Bone marrow (tissue), 2 donors: ENCODE data around the gene SETX.
"Not testable (repeated sequence)": the region's sequence is repeated elsewhere in the genome, so short reads cannot be mapped to it uniquely, and the experiment has no call there.

ENCODE experiments used
- DNase-seq, 2 donors: peaks; one replicate each; lab custom pipeline; 2025; lab: John Stamatoyannopoulos, UW

Gene SETX

DNA sequence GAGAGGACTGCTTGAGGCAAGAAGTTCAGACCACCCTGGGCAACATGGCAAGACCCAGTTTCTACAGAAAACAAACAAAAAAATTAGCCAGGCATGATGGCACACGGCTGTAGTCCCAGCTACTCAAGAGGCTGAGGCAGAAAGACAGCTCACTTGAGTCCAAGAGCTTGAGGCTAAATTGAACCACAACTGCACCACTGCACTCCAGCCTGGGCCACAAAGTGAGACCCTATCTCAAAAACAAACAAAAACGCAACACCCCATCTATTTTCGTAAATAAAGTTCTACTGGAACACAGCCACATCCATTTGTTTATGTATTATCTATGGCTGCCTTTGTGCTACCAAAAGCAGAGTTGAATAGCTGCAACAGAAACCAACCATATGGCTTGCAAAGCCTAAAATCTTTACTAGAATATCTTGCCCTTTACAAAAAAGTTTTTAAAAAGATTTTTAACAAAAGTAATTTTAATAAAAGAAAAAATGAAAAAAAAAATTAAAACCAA lies 67.5 kb downstream of the SETX start:
- no peak for DNase-seq

DNA sequence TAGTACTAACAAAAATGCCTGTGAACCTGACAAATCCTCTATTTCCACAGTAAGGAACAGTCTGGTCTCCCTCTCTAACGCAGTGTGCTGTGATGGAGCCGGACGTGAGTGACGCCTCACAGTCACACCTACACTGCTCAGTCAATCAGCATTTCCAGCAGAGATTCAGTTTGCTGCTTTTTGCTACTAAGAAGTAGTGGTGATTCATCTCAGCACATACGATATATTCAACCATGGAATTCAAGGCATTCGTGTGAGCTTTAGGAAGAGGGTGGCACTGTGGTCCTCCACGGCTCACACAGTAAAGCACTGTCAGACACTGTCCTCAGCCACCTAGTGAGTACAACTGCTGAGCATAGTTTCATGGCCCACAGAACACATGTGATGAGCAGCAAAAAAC lies 70.9 kb downstream of the SETX start:
- no peak for DNase-seq

DNA sequence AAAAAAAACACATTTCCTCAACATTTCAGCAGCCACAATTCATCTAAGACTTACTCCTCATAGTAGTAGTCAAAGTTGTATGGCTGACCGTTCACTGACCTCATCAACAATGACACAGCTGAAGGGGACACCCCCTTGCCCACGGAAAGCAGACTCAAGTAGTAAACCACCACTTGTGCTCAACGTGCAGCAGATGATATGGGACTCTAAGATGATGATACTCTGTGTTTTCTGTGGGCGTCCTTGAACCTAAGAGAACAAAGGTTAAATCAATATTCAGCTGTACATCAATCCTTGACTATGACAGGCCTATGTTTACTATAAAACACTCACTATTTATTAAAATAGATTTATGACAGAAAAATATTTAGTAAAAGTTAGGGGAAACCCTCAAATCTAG lies 71.6 kb downstream of the SETX start:
- no peak for DNase-seq

DNA sequence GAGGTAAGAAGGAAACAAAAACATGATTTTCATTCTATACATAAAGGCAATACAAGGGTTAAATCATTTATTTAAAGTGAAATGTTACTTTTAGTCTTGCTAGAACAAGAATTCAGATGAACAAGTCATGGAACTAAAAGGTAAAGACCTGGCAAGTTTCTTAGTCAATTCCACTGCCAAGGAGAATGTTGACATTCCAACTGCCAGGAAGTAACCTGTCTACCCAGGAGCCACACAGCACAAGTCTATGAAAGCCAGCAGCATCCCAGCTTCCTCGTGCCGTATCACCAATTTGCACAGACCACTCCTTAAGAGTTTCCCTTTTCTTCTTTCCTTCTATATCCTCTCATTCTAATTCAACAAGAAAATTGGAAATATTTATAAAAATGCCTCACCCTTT lies 79.9 kb downstream of the SETX start:
- DNase-seq: no peak

DNA sequence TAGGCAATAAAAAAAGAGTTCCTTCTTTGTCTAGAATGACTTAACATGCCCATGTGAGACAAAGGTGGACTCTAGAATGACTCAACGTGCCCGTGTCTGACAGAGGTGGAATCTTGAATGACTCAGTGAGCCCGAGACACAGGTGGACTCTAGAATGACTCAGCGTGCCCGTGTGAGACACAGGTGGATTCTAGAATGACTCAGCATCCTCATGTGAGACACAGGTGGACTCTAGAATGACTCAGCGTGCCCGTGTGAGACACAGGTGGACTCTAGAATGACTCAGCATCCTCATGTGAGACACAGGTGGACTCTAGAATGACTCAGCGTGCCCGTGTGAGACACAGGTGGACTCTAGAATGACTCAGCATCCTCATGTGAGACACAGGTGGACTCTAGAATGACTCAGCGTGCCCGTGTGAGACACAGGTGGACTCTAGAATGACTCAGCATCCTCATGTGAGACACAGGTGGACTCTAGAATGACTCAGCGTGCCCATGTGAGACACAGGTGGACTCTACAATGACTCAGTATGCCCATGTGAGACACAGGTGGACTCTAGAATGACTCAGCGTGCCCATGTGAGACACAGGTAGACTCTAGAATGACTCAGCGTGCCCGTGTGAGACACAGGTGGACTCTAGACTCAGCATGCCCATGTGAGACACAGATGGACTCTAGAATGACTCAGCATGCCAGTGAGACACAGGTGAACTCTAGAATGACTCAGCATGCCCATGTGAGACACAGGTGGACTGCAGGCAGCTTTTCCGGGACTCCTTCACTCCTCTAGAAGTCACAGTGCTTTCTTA lies 84.9 kb downstream of the SETX start:
- DNase-seq: not testable (repeated sequence)

DNA sequence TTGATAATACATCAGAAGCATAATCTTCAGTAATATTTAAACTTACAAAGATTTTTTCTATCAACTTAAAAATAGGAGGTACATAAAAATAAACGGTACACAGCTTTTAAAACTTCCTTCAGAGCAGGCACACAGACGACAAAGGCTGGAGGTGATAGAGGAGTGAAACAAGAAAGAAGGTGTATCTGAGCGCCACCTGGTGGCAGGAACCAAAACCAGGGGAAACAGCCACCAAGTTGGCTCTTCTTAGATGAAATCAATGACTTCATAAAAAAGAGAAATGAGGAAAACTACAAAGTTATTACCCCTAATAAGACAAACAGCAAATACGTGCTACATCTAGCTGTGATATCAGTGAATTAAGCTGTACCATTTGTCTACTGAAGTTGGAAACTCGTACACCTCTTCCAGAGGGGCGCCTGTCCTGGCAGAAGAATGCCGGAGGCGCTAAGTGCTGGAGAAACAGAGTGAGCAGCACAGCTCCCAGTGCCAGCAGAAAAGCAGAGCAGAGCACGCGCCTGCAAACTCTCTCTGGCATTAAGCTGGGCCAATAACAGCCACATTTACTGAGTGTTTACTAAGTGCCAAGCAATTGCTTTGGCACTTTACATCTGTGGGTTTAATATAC lies 85.9 kb downstream of the SETX start:
- DNase-seq: peak in 1 of 2 donors; percentile 48

DNA sequence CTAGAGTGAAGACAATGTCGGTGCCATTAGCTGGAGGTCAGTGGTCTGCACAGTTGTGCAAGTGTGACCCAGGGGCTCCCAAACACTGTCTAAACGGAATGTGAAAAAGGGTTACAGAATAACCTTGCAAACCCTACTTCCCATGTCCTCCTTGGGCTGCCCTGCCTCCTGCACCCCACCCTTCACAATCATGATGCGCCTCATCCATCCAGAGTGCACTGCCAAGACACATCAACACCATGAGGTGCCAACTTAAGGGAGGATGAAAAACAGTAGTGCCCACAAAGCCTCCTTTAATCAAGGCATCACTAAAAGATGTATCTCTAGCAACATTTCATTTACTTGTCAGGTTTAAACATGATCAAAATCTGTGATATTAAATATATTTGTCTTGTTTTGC lies 87.1 kb downstream of the SETX start:
- no peak for DNase-seq

DNA sequence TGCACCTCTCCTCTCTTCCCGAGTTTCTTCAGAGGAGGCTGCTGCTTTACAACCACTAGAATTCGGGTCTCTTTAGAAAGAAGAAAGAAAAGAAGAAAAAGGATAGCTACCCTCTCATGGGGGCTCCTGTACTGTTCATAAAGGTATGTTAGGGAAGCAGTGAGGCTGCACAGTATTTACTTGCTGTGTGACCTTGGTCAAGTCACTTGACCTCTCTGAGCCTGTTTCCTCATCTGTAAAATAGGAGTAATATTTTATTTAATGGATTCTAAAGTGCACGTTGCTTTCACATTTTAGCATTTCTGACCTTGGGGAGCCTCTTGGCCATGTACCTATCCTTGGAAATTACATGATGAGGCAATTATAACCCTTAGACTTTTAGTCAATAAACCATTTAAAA lies 88.8 kb downstream of the SETX start:
- DNase-seq: no peak

DNA sequence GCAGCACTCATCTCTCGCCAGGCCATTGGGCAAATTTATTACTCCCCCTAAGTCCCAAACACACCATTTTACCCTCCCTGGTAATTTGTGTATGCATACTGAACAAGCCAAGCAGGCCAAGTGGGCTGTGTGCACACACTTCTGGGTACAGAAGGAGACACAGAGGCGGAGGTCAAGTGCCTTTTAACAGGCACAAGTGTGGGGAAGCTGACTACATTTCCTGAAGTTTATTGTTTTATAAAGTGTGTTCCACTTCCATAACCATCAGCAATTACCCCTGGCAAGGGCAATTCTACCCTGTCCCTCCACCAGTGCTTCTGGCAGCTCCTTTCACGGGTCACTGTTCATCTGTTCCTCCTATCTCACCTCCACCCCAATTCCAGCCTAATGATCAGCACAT lies 93.9 kb downstream of the SETX start:
- no peak for DNase-seq

DNA sequence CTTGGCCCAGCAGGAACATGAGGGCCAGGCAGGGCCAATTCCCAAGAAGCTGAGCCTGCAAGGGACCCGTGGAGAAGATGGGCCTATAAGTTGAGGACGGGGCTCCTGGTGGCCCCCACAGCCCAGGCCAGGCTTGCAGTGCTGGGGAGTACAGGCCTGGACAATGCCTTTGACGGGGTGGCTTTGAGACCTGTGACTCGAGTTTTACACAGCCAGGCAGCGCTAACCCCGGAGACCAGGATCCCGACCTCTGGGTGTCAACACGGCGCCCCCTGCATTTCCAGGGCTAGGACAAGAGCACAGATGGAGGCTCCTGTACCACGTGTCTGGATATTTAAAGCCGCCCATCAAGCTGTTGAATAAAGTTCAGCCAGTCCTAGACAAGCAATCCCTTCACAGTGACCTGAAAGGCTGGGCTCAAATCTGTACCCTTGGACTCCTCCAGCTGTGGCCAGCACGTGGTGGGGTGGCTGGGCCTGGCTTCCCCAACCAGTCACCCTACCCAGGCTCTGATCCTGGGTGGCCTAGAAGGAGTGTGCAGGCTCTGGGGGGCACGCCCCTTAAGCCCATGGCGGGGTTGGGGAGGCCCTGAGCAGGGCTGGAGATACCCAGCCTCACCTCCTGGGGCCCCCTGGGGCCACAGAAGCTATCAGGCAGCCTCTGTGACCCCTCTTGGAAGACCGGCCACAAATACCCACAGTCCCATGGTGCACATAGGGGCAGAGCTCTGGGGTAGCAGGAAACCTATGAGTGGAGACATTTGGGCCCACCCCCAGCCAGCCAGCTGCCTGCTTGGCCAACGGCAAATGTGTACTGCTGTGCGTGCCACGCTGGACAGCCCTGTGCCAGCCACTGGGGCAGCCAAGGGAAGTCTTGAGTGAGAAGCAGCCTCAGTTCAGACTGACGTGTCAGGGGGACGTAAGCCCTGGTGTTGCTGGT lies 104.2 kb downstream of the SETX start:
- DNase-seq: no peak

DNA sequence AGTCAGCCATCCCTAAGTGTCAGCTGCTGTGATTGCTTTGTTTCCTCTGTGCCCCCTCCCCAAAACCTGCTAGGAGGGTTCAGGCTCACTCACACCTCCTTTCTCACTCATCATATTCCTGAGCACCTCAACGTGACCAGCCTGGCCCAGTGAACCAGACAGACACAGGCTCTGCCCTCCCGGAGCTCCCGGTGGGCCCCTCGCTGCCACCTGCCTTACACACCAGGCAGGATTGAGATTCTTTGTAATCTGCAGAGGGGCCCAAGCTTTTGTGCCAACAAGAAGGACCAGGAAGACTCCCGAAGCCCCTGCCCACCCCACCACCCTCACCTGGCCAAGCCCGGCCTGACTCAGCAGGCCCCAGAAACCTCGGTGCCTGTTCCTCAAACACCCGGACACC lies 105.1 kb downstream of the SETX start:
- DNase-seq: no peak

DNA sequence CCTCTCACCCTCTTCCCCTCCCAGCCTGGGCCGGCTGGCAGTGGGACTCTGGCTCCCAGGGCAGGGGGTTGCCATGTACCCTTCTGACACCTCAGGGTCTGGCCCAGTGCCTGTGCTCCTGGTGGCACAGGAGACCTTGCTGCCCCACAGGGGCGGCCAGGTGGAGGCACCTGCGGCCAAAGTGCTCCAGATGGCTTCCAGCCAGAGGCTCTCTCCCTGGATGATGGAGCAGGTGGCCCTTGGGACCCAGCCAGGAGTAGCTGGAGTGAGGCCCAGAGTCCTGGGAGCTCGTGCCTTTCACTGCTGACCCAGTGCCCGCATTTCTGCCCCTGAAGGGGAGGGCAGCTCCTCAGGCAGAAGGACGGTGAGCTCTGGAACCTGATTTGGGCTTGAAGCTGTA lies 105.7 kb downstream of the SETX start:
- no peak for DNase-seq

DNA sequence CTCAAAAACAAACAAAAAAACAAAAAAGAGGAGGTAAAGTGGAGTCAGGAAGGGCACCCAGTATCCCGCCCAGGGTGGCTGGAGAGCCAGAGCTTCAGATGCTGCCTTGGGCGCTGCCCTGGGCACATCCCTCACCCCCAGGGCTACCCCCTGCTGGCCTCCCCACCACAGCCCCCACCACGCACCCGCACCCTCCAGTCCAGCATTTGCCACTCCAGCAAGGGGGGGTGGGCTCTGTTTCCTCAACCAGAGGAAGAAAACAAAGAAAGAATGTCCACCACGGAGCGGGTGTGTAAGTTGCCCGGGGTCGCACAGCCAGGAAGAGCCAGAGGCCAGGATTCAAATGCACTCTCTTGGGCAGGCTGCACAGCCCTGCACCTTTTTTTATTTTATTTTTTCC lies 106.8 kb downstream of the SETX start:
- DNase-seq: no peak

DNA sequence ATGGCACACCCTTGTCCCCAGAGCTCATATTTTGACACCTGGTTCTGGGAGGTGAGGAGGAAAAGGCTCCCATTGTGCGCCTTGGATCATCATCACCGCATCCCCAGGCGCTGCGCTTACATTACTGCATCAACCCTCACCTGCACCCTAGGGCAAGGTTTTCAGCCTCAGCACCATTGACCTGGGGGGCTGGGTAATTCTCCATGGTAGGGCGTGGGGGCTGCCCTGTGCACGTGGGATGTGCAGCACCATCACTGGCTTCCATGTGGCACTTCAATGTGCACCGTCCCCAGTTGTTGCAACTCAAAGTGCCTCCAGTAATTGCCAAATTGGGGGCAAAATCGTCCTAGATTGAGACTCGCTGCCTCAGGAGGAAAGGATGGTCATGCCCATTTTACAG lies 109.3 kb downstream of the SETX start:
- no peak for DNase-seq

DNA sequence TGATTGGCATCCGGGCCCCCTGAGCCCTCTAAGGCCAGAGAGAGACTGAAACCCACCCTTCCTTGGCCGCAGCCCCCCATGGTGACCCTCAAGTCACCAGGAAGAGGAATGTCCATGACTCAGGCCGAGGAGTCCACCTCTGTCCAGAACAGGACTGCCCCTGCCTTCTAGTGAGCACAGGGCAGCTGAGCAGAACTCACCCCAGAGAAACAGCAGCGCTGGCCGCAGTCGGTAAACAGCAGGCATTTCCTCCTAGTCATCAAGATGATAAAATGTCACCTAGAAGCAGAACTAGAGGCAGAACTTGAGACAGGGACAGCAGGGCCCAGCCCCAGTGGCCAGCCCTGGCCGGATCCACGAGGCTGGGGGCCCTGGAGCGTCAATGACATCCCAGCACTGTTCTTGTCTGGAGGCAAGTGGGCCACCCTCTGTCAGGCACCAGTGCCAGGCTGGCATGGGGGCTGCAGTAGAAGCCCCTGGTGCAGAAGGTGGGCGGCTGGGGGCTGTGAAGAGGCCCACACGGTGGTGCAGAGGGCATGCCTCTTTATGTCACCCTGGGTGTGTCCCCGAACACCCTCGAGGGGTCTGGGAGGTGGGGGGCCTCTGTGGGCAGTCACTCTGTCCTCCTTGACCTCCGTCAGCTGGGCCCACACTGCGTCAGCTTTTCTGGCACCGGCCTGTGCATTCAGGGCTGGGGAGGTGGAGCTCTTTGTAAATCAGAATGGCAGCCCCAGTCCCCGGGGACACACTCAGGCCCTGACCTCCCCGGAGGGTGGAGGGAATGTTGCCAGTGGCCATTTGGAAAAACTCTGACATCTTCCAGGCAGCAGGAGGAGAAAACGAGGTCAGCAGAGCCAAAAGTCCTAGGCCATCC lies 110.0 kb downstream of the SETX start:
- no peak for DNase-seq

DNA sequence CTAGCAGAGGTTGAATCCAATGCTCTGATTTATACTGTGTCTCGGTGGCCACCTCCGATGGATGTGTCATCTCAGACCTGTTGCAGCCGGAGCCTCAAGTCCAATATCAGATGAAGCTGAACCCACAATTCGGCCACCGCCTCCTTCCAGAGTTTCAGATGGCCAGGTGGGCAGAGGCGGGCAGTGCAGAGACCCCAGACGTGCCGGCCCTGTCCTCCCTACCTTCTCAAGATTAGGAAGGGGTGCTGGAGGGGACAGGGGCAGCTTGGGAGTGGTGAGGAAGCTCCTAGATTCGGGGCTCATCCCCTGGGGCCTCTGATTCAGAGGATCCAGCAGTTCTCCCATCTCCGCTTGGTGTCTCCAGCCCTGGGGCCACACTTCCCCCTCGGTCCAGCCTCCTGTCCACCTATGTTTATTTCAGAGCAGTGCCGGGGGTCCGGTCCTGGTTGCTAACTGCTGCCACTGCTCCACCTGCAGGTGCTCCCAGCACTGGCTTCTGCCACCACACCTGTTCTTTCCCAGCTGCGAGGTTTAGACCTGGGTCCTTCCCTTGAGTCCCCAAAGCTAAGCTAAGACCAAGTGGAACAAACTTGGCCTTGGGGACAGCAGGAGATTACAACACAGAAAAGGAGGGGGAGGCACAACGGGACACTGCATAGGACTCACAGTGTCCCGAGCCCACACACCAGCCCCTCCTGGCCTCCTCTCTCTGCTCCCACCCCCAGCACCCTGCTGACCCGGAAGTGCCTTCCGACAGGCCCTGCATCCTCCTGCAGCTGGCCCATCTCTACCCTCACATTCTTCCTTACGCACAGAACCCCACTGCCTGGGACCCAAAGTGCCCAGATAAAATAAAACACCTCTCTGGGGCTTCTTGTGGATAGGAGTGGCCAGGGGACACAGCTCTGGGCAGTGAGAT lies 111.4 kb downstream of the SETX start:
- DNase-seq: no peak

DNA sequence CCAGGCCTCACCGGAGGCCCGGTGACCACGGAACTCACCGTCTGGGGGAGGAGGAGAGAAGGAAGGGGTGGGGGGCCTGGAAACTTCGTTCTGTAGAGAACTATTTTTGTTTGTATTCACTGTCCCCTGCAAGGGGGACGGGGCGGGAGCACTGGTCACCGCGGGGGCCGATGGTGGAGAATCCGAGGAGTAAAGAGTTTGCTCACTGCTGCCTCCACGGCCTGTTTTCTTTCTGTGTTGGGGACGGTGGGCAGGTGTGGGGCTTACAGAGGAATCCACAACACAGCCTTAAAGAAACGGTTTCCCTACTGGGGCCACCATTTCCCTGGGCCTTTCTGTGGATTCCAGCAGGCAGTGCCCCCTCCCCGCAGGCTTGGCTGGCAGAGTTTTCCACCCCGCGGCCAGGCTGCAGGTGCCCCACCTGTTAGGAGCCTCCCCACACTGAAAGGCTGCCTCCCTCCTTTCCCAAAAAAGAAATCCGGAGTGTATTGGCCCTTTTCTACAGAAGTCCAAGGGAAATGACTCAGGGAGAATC lies 112.1 kb downstream of the SETX start:
- DNase-seq: no peak

DNA sequence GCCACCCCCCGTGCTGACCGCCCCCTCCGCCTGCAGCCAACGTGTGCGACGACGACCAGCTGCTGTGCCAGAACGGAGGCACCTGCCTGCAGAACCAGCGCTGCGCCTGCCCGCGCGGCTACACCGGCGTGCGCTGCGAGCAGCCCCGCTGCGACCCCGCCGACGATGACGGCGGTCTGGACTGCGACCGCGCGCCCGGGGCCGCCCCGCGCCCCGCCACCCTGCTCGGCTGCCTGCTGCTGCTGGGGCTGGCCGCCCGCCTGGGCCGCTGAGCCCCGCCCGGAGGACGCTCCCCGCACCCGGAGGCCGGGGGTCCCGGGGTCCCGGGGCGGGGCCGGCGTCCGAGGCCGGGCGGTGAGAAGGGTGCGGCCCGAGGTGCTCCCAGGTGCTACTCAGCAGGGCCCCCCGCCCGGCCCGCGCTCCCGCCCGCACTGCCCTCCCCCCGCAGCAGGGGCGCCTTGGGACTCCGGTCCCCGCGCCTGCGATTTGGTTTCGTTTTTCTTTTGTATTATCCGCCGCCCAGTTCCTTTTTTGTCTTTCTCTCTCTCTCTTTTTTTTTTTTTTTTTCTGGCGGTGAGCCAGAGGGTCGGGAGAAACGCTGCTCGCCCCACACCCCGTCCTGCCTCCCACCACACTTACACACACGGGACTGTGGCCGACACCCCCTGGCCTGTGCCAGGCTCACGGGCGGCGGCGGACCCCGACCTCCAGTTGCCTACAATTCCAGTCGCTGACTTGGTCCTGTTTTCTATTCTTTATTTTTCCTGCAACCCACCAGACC lies 112.8 kb downstream of the SETX start:
- peak in 1 of 2 donors; percentile 42 for DNase-seq

DNA sequence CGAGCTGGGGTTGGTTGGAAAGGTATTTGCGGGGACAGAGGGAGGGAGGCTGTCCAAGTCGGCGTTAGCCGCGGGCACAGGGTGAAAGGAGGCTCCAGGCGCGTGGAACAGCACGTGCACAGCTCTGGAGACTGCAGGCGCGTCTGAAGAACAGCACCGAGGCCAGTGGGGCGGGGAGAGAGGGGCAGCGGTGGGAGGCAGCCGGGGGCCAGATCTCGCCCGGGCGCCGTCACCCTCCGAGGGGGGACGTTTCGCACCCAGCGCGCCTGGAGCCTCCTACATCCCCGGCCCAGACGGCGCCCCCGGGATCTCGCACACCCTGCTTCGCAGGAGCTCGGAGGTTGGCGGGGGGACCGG lies 113.3 kb downstream of the SETX start:
- DNase-seq: no peak
